Left renal cortex interstitium (tissue), 4 donors: ENCODE measurements around the gene IFNW1. TPM values are rescaled to one million over a fixed set of nuclear protein-coding genes. Genes with fewer than 3 reads are reported as not detected.

ENCODE experiments used
- DNase-seq, 4 donors: peaks; one replicate each; pipeline ENCODE4 v3.0.0-alpha.2; 2013; ENCODE audit warnings: low read depth in 4 of 4, low spot score in 2 of 4, missing footprints in 1 of 4
- polyA plus RNA-seq, 4 donors: library from polyadenylated mRNA; unstranded; fragments of 120-200 nt; gene quantifications; one replicate each; pipeline ENCODE4 v1.2.1, GENCODE V29; 2013; ENCODE audit not compliant: insufficient read length in 4 of 4

IFNW1 gene
- polyA plus RNA-seq, 4 donors = not detected

GRCh38 chr9:21110708-21111576 lies 30.7 kb downstream of the IFNW1 start:
- DNase-seq = peak; percentile 29 to 68 (median 40)

GRCh38 chr9:21104787-21105186 lies 36.8 kb downstream of the IFNW1 start:
- no peak for DNase-seq

GRCh38 chr9:21102305-21102704 lies 39.3 kb downstream of the IFNW1 start:
- DNase-seq = no peak

- DNase-seq = no peak
These were observed 43.8 kb downstream of the IFNW1 start for GRCh38 chr9:21097817-21098216.

GRCh38 chr9:21096901-21097255 lies 44.8 kb downstream of the IFNW1 start:
- DNase-seq = no peak

GRCh38 chr9:21096172-21096900 lies 45.3 kb downstream of the IFNW1 start:
- DNase-seq = no peak

GRCh38 chr9:21095561-21095960 lies 46.1 kb downstream of the IFNW1 start:
- no peak for DNase-seq

Other genes starting within 250 kb of the IFNW1 start
- gene HACD4, start 110.2 kb downstream of the IFNW1 start, polyA plus RNA-seq = 1 to 10 TPM; 2.9 to 3.2 (median 3.0) TPM
- gene IFNB1, start 63.9 kb downstream of the IFNW1 start, polyA plus RNA-seq = not detected
- gene IFNA21, start 24.8 kb upstream of the IFNW1 start, polyA plus RNA-seq = under 1 TPM in 1 of 4 donors, not detected in 3; 0.24 TPM
- not detected for gene IFNA4, start 45.8 kb upstream of the IFNW1 start, polyA plus RNA-seq
- gene IFNA7, start 60.4 kb upstream of the IFNW1 start, polyA plus RNA-seq = not detected
- not detected for gene IFNA10, start 65.3 kb upstream of the IFNW1 start, polyA plus RNA-seq
- gene IFNA16, start 75.5 kb upstream of the IFNW1 start, polyA plus RNA-seq = not detected
- gene IFNA17, start 86.4 kb upstream of the IFNW1 start, polyA plus RNA-seq = not detected
- not detected for gene IFNA14, start 98.2 kb upstream of the IFNW1 start, polyA plus RNA-seq
- not detected for gene IFNA5, start 163.5 kb upstream of the IFNW1 start, polyA plus RNA-seq
- 10 to 100 TPM; 43.5 to 56.8 (median 50.1) TPM for gene KLHL9, start 193.6 kb upstream of the IFNW1 start, polyA plus RNA-seq
- not detected for gene IFNA6, start 209.1 kb upstream of the IFNW1 start, polyA plus RNA-seq
- gene IFNA13, start 226.2 kb upstream of the IFNW1 start, polyA plus RNA-seq = not detected
- gene IFNA2, start 243.6 kb upstream of the IFNW1 start, polyA plus RNA-seq = not detected